GM18868 (cell line): ENCODE results near the gene HELZ2.
"Not testable (repeated sequence)": the region's sequence is repeated elsewhere in the genome, so short reads cannot be mapped to it uniquely, and the experiment has no call there.

Experiments used
- ATAC-seq: cut with Tn5 transposase; IDR thresholded peaks from one replicate; pipeline ENCODE4 v1.9.1; 2021; ENCODE audit warnings: mild to moderate bottlenecking, moderate library complexity; ENCODE audit not compliant: unreplicated experiment

HELZ2 gene

GRCh38 chr20:63566395-63567135, 7.5 kb downstream of the HELZ2 start:
- no peak for ATAC-seq

DNA sequence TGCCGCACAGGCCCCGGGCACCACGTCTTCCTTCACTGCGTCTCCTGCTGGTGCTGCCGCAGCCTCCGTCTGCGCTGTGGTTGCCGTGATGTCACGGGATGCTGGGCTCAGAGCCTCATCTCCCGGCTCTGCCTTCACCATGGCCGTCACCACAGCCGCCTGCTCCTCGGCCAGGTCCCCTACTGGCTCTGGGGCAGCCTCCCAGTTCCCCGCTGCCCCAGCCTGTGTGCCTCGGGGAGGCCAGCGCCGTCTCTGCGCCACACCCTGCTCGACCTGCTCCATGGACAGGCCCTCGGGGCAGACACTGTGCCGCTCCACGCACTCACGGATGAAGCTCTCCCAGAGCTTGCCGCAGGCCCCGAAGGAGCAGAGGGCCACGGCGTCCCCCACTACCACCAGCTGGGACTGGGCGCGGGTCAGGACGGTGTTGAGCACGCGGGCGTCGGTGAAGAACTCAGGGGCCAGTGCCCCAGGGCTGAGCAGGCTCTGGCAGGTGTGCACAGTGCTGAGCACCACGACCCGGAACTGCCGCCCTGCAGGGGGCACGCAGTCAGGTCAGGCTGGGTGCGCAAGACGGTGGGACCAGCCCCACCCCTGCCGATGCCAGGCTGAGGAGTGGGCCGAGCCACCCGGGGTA, 8.2 kb downstream of the HELZ2 start:
- no peak for ATAC-seq

- ATAC-seq = no peak
Observed at GRCh38 chr20:63565021-63565698, 8.9 kb downstream of the HELZ2 start.

- no peak for ATAC-seq
Observed at GRCh38 chr20:63564036-63564810, 9.8 kb downstream of the HELZ2 start.

DNA sequence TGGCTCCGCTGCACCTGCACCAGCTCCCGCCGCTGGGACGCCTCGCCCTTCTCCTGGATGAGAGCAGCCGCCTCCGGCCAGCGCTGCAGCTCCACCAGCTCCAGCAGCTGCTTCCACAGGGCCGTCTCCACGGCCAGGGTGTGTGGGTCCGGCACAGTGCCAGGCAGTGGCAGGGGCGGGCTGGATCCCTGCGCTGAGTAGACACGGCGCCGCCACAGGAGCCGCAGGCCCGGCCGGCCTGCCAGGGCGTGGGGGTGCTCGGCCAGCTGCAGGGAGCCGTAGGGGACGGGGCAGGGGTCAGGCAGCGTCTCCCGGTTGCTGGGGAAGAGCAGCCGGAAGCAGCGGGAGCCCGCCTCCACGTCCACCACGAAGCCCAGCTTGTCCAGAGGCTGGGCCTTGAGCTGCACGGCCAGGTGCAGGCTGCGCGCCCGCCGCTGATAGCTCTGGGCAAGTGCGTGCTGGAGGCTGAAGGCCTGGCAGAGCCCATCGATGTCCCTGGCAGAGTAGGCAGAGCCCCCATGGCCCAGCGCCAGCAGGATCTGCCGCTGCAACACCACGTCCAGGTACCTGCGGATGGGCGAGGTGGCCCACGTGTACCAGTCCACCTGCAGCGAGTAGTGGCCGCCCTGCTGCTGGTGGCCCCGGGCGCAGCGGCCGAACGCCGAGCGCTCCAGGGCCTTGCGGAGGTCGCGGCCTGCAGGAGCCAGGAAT, 10.7 kb downstream of the HELZ2 start:
- ATAC-seq = no peak

GRCh38 chr20:63562461-63563224, 11.4 kb downstream of the HELZ2 start:
- no peak for ATAC-seq

- no peak for ATAC-seq
Observed at GRCh38 chr20:63561624-63562396, 12.2 kb downstream of the HELZ2 start.

DNA sequence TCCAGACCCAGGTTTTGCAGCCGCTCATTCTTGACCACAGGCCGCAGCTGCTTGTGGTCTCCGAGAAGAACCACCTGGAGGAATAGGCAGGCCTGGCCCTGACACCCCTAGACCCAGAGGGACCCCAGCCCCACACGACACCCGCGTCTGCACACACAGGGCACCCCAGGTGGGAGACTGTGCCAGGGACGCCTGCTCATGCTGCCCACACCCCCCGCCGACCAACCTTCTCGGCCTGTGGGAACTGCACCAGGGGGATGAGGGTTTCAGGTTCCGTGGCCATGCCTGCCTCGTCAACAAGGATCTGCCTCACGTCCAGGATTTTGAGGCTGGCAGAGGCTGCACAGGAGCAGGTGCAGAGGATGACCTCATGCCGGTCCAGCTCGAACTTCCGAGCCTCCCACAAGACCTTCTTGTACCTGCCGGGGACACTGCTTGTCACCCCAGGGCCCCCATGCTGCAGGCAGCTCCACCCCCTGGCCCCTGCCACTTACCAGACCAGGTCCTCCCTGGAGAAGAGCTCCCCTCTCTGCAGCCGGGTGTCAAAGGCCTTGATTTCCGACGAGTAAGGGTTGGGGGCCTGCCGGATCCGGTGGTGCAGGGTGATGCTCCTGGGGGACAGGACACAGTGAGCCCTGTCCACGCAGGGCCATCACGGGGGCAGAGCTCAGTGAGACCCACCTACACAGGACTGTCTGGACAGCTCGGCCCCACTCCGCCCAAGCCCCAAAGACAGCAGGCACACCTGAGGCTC, 13.0 kb downstream of the HELZ2 start:
- no peak for ATAC-seq

- no peak for ATAC-seq
Observed at GRCh38 chr20:63560333-63560805, 13.7 kb downstream of the HELZ2 start.

DNA sequence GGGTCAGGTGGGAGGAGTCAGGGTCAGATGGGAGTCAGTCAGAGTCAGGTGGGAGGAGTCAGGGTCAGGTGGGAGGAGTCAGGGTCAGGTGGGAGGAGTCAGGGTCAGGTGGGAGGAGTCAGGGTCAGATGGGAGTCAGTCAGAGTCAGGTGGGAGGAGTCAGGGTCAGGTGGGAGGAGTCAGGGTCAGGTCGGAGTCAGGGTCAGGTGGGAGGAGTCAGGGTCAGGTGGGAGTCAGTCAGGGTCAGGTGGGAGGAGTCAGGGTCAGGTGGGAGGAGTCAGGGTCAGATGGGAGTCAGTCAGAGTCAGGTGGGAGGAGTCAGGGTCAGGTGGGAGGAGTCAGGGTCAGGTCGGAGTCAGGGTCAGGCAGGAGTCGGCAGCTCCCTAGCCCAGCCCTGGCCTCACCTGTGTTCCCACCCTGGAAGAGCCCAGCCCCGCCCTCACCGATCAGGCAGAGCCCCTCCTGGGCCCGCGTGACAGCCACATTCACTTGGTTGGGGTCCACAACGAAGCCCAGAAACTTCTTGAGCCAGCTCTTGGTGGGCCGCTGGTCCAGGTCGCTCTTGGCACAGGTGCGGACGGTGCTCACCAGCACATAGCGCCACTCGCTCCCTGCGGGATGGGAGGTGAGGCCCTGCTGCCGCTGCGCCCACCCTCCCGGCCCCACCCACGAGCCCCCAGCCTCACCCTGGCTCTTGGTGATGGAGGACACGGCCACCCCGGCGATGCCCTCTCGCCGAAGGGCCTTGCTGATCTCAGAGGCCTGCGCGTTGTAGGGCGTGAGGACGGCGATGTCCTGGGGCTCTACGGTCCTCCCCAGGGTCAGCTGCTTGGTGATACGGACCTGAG, 14.3 kb downstream of the HELZ2 start:
- not testable (repeated sequence) for ATAC-seq

GRCh38 chr20:63558804-63559484, 15.1 kb downstream of the HELZ2 start:
- ATAC-seq = no peak

GRCh38 chr20:63557481-63557891, 16.6 kb downstream of the HELZ2 start:
- ATAC-seq = no peak

DNA sequence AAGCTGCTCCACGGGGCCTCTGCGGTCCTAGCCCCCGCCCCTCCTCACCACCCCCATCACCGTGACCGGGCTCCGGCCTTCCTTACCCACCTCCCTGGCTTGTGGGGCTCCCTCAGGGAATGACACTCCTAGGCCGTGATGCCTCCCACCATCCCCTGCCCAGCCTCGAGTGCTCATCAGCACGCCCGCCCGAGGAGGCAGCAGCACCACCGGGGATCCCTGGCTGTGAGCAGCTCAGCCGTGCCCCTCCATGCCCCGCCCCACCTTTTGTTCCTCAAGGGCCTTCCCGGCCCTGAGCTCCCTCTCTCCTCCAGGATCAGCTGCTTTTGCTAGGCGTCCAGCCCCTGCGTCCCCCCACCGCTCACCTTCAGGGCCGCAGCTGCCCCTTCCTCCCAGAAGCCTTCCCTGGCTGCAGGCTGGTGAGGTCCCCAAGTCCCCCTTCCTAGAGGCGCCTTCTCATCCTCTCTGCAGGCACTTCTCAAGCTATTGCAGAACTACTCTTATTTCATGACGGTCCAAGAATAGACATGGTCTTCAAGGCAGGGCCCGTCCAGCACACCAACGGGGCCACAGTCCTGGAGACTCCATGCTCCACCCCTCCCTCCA, 17.1 kb downstream of the HELZ2 start:
- no peak for ATAC-seq

DNA sequence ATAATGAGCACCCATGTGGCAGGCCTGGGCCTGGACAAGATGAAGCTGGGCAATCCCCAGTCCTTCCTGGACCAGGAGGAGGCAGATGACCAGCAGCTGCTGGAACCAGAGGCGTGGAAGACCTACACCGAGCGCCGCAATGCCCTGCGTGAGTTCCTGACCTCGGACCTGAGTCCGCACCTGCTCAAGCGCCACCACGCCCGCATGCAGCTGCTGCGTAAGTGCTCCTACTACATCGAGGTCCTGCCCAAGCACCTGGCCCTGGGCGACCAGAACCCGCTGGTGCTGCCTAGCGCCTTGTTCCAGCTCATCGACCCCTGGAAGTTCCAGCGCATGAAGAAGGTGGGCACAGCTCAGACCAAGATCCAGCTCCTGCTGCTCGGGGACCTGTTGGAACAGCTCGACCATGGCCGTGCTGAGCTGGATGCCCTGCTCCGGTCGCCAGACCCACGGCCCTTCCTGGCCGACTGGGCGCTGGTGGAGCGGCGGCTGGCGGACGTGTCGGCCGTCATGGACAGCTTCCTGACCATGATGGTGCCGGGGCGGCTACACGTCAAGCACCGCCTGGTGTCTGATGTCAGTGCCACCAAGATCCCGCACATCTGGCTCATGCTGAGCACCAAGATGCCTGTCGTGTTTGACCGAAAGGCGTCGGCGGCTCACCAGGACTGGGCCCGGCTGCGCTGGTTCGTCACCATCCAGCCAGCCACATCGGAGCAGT, 18.2 kb downstream of the HELZ2 start:
- no peak for ATAC-seq

DNA sequence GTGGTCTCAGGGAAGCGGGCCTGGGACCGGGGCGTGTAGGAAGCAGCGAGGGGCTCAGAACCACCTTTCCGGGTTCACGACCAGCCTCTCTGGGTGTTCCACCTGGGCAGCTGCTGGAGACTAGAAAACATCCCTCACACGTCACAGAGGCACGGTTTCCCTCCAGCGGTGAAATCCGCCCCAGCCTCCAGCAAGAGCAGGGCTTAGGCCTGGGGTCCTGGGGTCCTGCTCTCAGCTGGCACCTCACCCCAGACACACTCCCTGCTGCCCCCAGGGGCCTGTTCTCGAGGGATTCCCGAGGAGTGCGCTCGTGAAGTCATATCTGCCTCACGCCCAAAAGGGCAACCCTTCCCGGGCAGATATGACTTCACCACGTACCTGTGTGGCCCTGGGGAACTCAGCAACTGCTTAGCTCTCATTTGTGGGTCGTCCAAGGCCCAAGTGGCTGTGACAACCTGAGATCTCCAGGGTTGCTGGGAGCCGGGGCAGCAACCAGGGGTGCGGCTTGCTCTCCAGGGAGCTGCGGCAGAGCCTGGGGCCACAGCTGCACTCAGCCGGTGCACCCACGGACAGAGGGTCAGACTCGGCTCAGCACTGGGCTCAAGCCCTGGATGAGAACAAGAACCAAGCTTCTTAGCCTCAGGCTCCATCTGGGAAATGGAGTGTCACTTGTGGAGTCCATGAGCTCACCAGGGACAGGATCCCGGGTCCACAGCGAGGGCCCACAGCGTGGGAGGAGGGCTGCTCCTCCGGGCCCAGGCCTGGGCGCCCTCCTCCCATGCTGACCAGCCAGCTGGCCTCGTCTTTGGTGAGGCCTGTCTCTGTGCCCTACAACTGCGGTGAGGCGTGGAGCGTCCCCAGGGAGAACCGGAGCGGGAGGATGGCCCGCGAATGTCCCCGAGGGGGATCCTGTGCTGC, 19.4 kb downstream of the HELZ2 start:
- ATAC-seq = no peak
